GM18519 (cell line): ENCODE results near the gene SLC41A3.

Experiments
- ATAC-seq: cut with Tn5 transposase; IDR thresholded peaks from one replicate; pipeline ENCODE4 v1.9.1; 2021; ENCODE audit warnings: mild to moderate bottlenecking, moderate library complexity; ENCODE audit not compliant: unreplicated experiment, low FRiP score

The SLC41A3 gene

GRCh38 chr3:126083913-126084767, at the start of gene SLC41A3:
Gene SLC41A3 (minus strand): TSS chr3:126084124. CDS start chr3:126068219, 15,905 bp downstream.
- peak; percentile 80 for ATAC-seq

GRCh38 chr3:126133606-126134005, 49.7 kb upstream of the SLC41A3 start:
- no peak for ATAC-seq

GRCh38 chr3:126132751-126133511, 49.0 kb upstream of the SLC41A3 start:
- no peak for ATAC-seq

- no peak for ATAC-seq
These were observed 48.2 kb upstream of the SLC41A3 start for GRCh38 chr3:126131881-126132750.

GRCh38 chr3:126130981-126131745, 47.2 kb upstream of the SLC41A3 start:
- ATAC-seq: no peak

GRCh38 chr3:126130081-126130855, 46.3 kb upstream of the SLC41A3 start:
- no peak for ATAC-seq

- no peak for ATAC-seq
These were observed 45.5 kb upstream of the SLC41A3 start for GRCh38 chr3:126129398-126129891.

GRCh38 chr3:126128504-126129397, 44.8 kb upstream of the SLC41A3 start:
- no peak for ATAC-seq

- no peak for ATAC-seq
These were observed 44.0 kb upstream of the SLC41A3 start for GRCh38 chr3:126127904-126128303.

- ATAC-seq: no peak
These were observed 43.5 kb upstream of the SLC41A3 start for GRCh38 chr3:126127452-126127851.

- ATAC-seq: no peak
These were observed 43.0 kb upstream of the SLC41A3 start for GRCh38 chr3:126126811-126127431.

- ATAC-seq: no peak
These were observed 42.4 kb upstream of the SLC41A3 start for GRCh38 chr3:126126286-126126685.

- no peak for ATAC-seq
These were observed 41.9 kb upstream of the SLC41A3 start for GRCh38 chr3:126125781-126126251.

- ATAC-seq: no peak
These were observed 41.4 kb upstream of the SLC41A3 start for GRCh38 chr3:126125341-126125740.

GRCh38 chr3:126124896-126125295, 41.0 kb upstream of the SLC41A3 start:
- no peak for ATAC-seq

GRCh38 chr3:126124148-126124868, 40.4 kb upstream of the SLC41A3 start:
- ATAC-seq: no peak

- ATAC-seq: no peak
These were observed 37.7 kb upstream of the SLC41A3 start for GRCh38 chr3:126121632-126122031.
